Caco-2 (cell line): ENCODE results near the gene MCM3AP. TPM values are rescaled to one million over a fixed set of nuclear protein-coding genes. Genes with fewer than 3 reads are reported as not detected.
A peak's percentile ranks its signal among the peaks of the same experiment; 100 is the strongest.

Experiments
- BruUV-seq: library from RNA; stranded (reverse); fragments of 400-500 nt; replicated peaks from 2 replicates; lab custom pipeline; 2021; lab: Mats Ljungman, UMichigan
- CTCF ChIA-PET: fragments of 300-600 bp; sonication (Branson Sonifier 250); formaldehyde crosslinking; loops from one replicate; lab custom pipeline; 2022; ENCODE audit warnings: antibody characterized with exemption; lab: Charles Lee
- POLR2A ChIA-PET: fragments of 300-600 bp; sonication (Branson Sonifier 250); formaldehyde crosslinking; loops from one replicate; lab custom pipeline; 2022; ENCODE audit warnings: antibody characterized with exemption; lab: Charles Lee
- DNase-seq, 2 experiments: peaks; one replicate each; pipeline versions ENCODE4 v3.0.0 to v3.0.0-alpha.2; 2020 to 2022
- H3K27me3 ChIP-seq: replicated peaks from 2 replicates; pipeline ENCODE4 v1.6.0; 2011; ENCODE audit warnings: low read length; ENCODE audit not compliant: control insufficient read depth, insufficient read depth
- H3K36me3 ChIP-seq: 2 replicates; pipeline ENCODE4 v1.5.1; 2011; ENCODE audit warnings: low read length; ENCODE audit not compliant: control insufficient read depth, insufficient read depth
- H3K4me1 ChIP-seq: fragments of 250-450 bp; sonication (Bioruptor Pico); 2 replicates; pipeline ENCODE4 v1.5.1; 2020; ENCODE audit warnings: mild to moderate bottlenecking
- H3K4me3 ChIP-seq: 2 replicates; pipeline ENCODE4 v1.5.1; 2011; ENCODE audit warnings: low read depth, mild to moderate bottlenecking, control low read depth, low read length
- H3K9me3 ChIP-seq: fragments of 250-450 bp; sonication (Bioruptor Pico); 2 replicates; pipeline ENCODE4 v1.5.1; 2020; ENCODE audit warnings: mild to moderate bottlenecking, moderate library complexity
- H3K27ac Mint-ChIP-seq: one replicate; pipeline ENCODE4 v1.8.0; 2022; ENCODE audit warnings: mixed read lengths; ENCODE audit not compliant: unreplicated experiment
- H3K27me3 Mint-ChIP-seq: one replicate; pipeline ENCODE4 v1.8.0; 2022; ENCODE audit warnings: mixed read lengths; ENCODE audit not compliant: insufficient read depth, unreplicated experiment
- H3K36me3 Mint-ChIP-seq: one replicate; pipeline ENCODE4 v1.8.0; 2022; ENCODE audit warnings: mild to moderate bottlenecking, mixed read lengths; ENCODE audit not compliant: insufficient read depth, unreplicated experiment
- H3K4me1 Mint-ChIP-seq: one replicate; pipeline ENCODE4 v1.8.0; 2022; ENCODE audit warnings: low read depth, mixed read lengths; ENCODE audit not compliant: unreplicated experiment
- H3K4me3 Mint-ChIP-seq: one replicate; pipeline ENCODE4 v1.8.0; 2022; ENCODE audit warnings: mild to moderate bottlenecking, moderate library complexity, mixed read lengths; ENCODE audit not compliant: unreplicated experiment
- H3K9me3 Mint-ChIP-seq: one replicate; pipeline ENCODE4 v1.8.0; 2022; ENCODE audit warnings: mixed read lengths; ENCODE audit not compliant: unreplicated experiment
- CTCF ChIP-seq, 2 experiments: fragments of 200-600 bp in 1 of 2; IDR thresholded peaks; 1 replicate in 1 of 2; 2 replicates in 1 of 2; pipeline versions ENCODE4 v1.5.1 to v1.8.0; 2011 to 2022; ENCODE audit warnings: antibody characterized with exemption in 1 of 2, control low read depth in 1 of 2, inconsistent platforms in 1 of 2, low read depth in 1 of 2, low read length in 1 of 2, mild to moderate bottlenecking in 1 of 2, moderate library complexity in 1 of 2; ENCODE audit not compliant: insufficient read depth in 1 of 2, severe bottlenecking in 1 of 2, unreplicated experiment in 1 of 2
- intact Hi-C: fragments of 100-400 bp; cut with micrococcal nuclease; formaldehyde crosslinking; loops from one replicate; pipeline ENCODE4 v1.10.0; 2022; ENCODE audit not compliant: unreplicated experiment
- total RNA-seq: library from RNA; stranded (reverse); gene quantifications from 2 replicates; pipeline ENCODE4 v1.2.3, GENCODE V29; 2022

The MCM3AP gene
- total RNA-seq, 1 experiment from 2014 or later: 88.1 TPM

GRCh38 chr21:46248422-46248782, 37.0 kb downstream of the MCM3AP start:
- no peaks in the 10 kb centered on the region for H3K9me3 ChIP-seq
- H3K4me3 ChIP-seq: no peak overlapping the region
- CTCF ChIA-PET: no interaction called here
- Mint-ChIP-seq H3K9me3 (no peaks in the 10 kb centered on the region), H3K4me3 (no peak overlapping the region), H3K27me3 (no peaks in the 10 kb centered on the region), H3K4me1 (no peaks in the 10 kb centered on the region), H3K36me3 (peaks cover 88% of the 10 kb centered on the region), H3K27ac (no peak overlapping the region)
- DNase-seq: no peak
- peaks cover 4% of the 10 kb centered on the region for H3K36me3 ChIP-seq
- H3K4me1 ChIP-seq: no peaks in the 10 kb centered on the region
- TF ChIP-seq CTCF (IDR thresholded peaks at IDR 0.05; ENCODE audit: insufficient read depth in 1 of 2, low read depth in 1 of 2, low read length in 1 of 2, severe bottlenecking in 1 of 2, unreplicated experiment in 1 of 2): no peak
- no peaks in the 10 kb centered on the region for H3K27me3 ChIP-seq
- POLR2A ChIA-PET: no interaction called here
- intact Hi-C loops: no loop called here
- no TSS peak for BruUV-seq

GRCh38 chr21:46247699-46248421, 37.6 kb downstream of the MCM3AP start:
- DNase-seq: no peak
- Mint-ChIP-seq H3K4me3 (no peak overlapping the region), H3K27ac (no peak overlapping the region), H3K27me3 (no peaks in the 10 kb centered on the region), H3K36me3 (peaks cover 89% of the 10 kb centered on the region), H3K9me3 (no peaks in the 10 kb centered on the region), H3K4me1 (no peaks in the 10 kb centered on the region)
- intact Hi-C loops: no loop called here
- TF ChIP-seq CTCF (IDR thresholded peaks at IDR 0.05; ENCODE audit: insufficient read depth in 1 of 2, low read depth in 1 of 2, low read length in 1 of 2, severe bottlenecking in 1 of 2, unreplicated experiment in 1 of 2): no peak
- CTCF ChIA-PET: no interaction called here
- POLR2A ChIA-PET: no interaction called here
- no TSS peak for BruUV-seq
- no peaks in the 10 kb centered on the region for H3K4me1 ChIP-seq
- H3K4me3 ChIP-seq: no peak overlapping the region
- peaks cover 7% of the 10 kb centered on the region for H3K36me3 ChIP-seq
- H3K27me3 ChIP-seq: no peaks in the 10 kb centered on the region
- H3K9me3 ChIP-seq: no peaks in the 10 kb centered on the region

GRCh38 chr21:46246345-46246744, 39.1 kb downstream of the MCM3AP start:
- H3K27me3 ChIP-seq: no peaks in the 10 kb centered on the region
- Mint-ChIP-seq H3K4me3 (no peak overlapping the region), H3K4me1 (no peaks in the 10 kb centered on the region), H3K9me3 (no peaks in the 10 kb centered on the region), H3K27ac (peak overlapping the region; percentile 39), H3K27me3 (no peaks in the 10 kb centered on the region), H3K36me3 (peaks cover 89% of the 10 kb centered on the region)
- no peak for TF ChIP-seq CTCF (IDR thresholded peaks at IDR 0.05; ENCODE audit: insufficient read depth in 1 of 2, low read depth in 1 of 2, low read length in 1 of 2, severe bottlenecking in 1 of 2, unreplicated experiment in 1 of 2)
- CTCF ChIA-PET: no interaction called here
- peaks cover 7% of the 10 kb centered on the region for H3K36me3 ChIP-seq
- POLR2A ChIA-PET: no interaction called here
- no peaks in the 10 kb centered on the region for H3K4me1 ChIP-seq
- no peak overlapping the region for H3K4me3 ChIP-seq
- no TSS peak for BruUV-seq
- no peak for DNase-seq
- intact Hi-C loops: no loop called here
- no peaks in the 10 kb centered on the region for H3K9me3 ChIP-seq
